GM12878 (cell line): ENCODE data around the gene BICC1. TPM values are rescaled to one million over a fixed set of nuclear protein-coding genes. Genes with fewer than 3 reads are reported as not detected.

Experiments
- ATAC-seq: fragments of 200-7000 bp; cut with Tn5 transposase; 3 replicates; pipeline ENCODE4 v1.9.1; 2020; ENCODE audit warnings: mild to moderate bottlenecking, moderate library complexity
- BruUV-seq: library from RNA; stranded (reverse); fragments of 400-500 nt; replicated peaks from 2 replicates; lab custom pipeline; 2021; lab: Mats Ljungman, UMichigan
- CTCF ChIA-PET: fragments of 300-600 bp; sonication (Branson Sonifier 250); formaldehyde crosslinking; extraction: SDS; loops from one replicate; lab custom pipeline; 2021; ENCODE audit warnings: inconsistent platforms; lab: Yijun Ruan, JAX
- POLR2A ChIA-PET: fragments of 350-600 bp; formaldehyde crosslinking; extraction: SDS; loops from one replicate; lab custom pipeline; 2021; ENCODE audit warnings: inconsistent platforms; lab: Charles Lee
- RAD21 ChIA-PET: fragments of 300-600 bp; sonication (Branson Sonifier 250); formaldehyde crosslinking; loops from one replicate; lab custom pipeline; 2023; ENCODE audit warnings: antibody characterized with exemption; ENCODE audit not compliant: unreplicated experiment; lab: Charles Lee
- SMC1A ChIA-PET: fragments of 300-600 bp; sonication (Branson Sonifier 250); formaldehyde crosslinking; loops from one replicate; lab custom pipeline; 2023; ENCODE audit not compliant: unreplicated experiment, uncharacterized antibody; lab: Charles Lee
- DNase-seq: peaks from one replicate; pipeline ENCODE4 v3.0.0-alpha.2; 2011; ENCODE audit warnings: low read depth, low spot score
- FAIRE-seq: peaks from 3 replicates; lab custom pipeline; 2011; peaks lifted over from hg19 to GRCh38; lab: Jason Lieb, UNC
- H2AFZ ChIP-seq: 2 replicates; pipeline ENCODE4 v1.6.0; 2011; ENCODE audit warnings: low read depth, low read length, control low read depth; ENCODE audit not compliant: control insufficient read depth
- H3K27ac ChIP-seq: 2 replicates; pipeline ENCODE4 v1.5.1; 2011; ENCODE audit warnings: control low read depth; ENCODE audit not compliant: control insufficient read depth, insufficient read depth
- H3K27me3 ChIP-seq, 2 experiments: replicated peaks in 1 of 2; 2 replicates each; pipeline versions ENCODE4 v1.6.0 to v1.6.1; 2011; ENCODE audit warnings: low read length in 1 of 2; ENCODE audit not compliant: control insufficient read depth in 2 of 2, insufficient read depth in 2 of 2
- H3K36me3 ChIP-seq, 2 experiments: 2 replicates each; pipeline ENCODE4 v1.5.1; 2011; ENCODE audit warnings: low read length in 1 of 2; ENCODE audit not compliant: control insufficient read depth in 2 of 2, insufficient read depth in 2 of 2
- H3K4me1 ChIP-seq: 2 replicates; pipeline ENCODE4 v1.6.1; 2011; ENCODE audit warnings: mild to moderate bottlenecking, low read length, moderate library complexity, mixed read lengths; ENCODE audit not compliant: control insufficient read depth, insufficient read depth
- H3K4me2 ChIP-seq: 2 replicates; pipeline ENCODE4 v1.6.0; 2011; ENCODE audit warnings: control low read depth; ENCODE audit not compliant: control insufficient read depth, insufficient read depth
- H3K4me3 ChIP-seq: fragments of 200-600 bp; sonication (generic); 2 replicates; pipeline ENCODE4 v1.5.1; 2016
- H3K79me2 ChIP-seq: 2 replicates; pipeline ENCODE4 v1.6.0; 2011; ENCODE audit warnings: low read length; ENCODE audit not compliant: control insufficient read depth, insufficient read depth
- H3K9ac ChIP-seq: 2 replicates; pipeline ENCODE4 v1.8.0; 2011; ENCODE audit warnings: low read length, control low read depth, mixed read lengths; ENCODE audit not compliant: control insufficient read depth, insufficient read depth
- H3K9me3 ChIP-seq: replicated peaks from 3 replicates; pipeline ENCODE4 v1.5.1; 2011; ENCODE audit warnings: mild to moderate bottlenecking, low read length; ENCODE audit not compliant: control insufficient read depth, insufficient read depth
- H4K20me1 ChIP-seq: 2 replicates; pipeline ENCODE4 v1.6.0; 2011; ENCODE audit not compliant: control insufficient read depth, insufficient read depth
- ATF3 ChIP-seq: IDR thresholded peaks from 2 replicates; pipeline ENCODE4 v1.6.1; 2011; ENCODE audit warnings: low read depth, mild to moderate bottlenecking, low read length, moderate library complexity, borderline replicate concordance; ENCODE audit errors: extremely low read depth
- BMI1 ChIP-seq: fragments of 450-650 bp; IDR thresholded peaks from 2 replicates; pipeline ENCODE4 v1.6.1; 2016; ENCODE audit warnings: mild to moderate bottlenecking, moderate library complexity, borderline replicate concordance
- CHD4 ChIP-seq: fragments of 200-600 bp; sonication (generic); IDR thresholded peaks from 2 replicates; pipeline ENCODE4 v1.6.1; 2016; ENCODE audit warnings: mild to moderate bottlenecking
- ELK1 ChIP-seq: IDR thresholded peaks from 2 replicates; pipeline ENCODE4 v1.6.1; 2012; ENCODE audit warnings: low read depth, low read length, improper control_type of control experiment
- ETV6 ChIP-seq, 2 experiments: fragments of 450-650 bp in 1 of 2; IDR thresholded peaks in 1 of 2; conservative IDR thresholded peaks in 1 of 2; 2 replicates each; pipeline ENCODE4 v1.6.1; 2014; ENCODE audit warnings: antibody characterized with exemption in 1 of 2, borderline replicate concordance in 1 of 2, low read depth in 1 of 2, mild to moderate bottlenecking in 1 of 2, moderate library complexity in 1 of 2
- FOXM1 ChIP-seq: IDR thresholded peaks from 2 replicates; pipeline ENCODE4 v1.6.1; 2012; ENCODE audit warnings: low read depth, mild to moderate bottlenecking, inconsistent platforms, low read length, moderate library complexity
- IKZF1 ChIP-seq: fragments of 450-650 bp; conservative IDR thresholded peaks from 2 replicates; pipeline ENCODE4 v1.6.1; 2017; ENCODE audit warnings: antibody characterized with exemption, mild to moderate bottlenecking
- KDM1A ChIP-seq: fragments of 200-600 bp; sonication (generic); IDR thresholded peaks from 2 replicates; pipeline ENCODE4 v1.6.1; 2016; ENCODE audit warnings: borderline replicate concordance
- MLLT1 ChIP-seq: fragments of 450-650 bp; IDR thresholded peaks from 2 replicates; pipeline ENCODE4 v1.6.1; 2016; ENCODE audit warnings: mild to moderate bottlenecking
- NFYB ChIP-seq: IDR thresholded peaks from 2 replicates; pipeline ENCODE4 v1.6.1; 2011; ENCODE audit warnings: low read depth, mild to moderate bottlenecking, low read length, improper control_type of control experiment, moderate library complexity; ENCODE audit not compliant: insufficient read depth
- POLR2AphosphoS2 ChIP-seq: IDR thresholded peaks from 2 replicates; pipeline ENCODE4 v1.6.1; 2011; ENCODE audit warnings: low read depth, mild to moderate bottlenecking, low read length, improper control_type of control experiment, moderate library complexity
- RB1 ChIP-seq: fragments of 450-650 bp; formaldehyde crosslinking; IDR thresholded peaks from 2 replicates; pipeline ENCODE4 v1.6.1; 2017; ENCODE audit warnings: mild to moderate bottlenecking, borderline replicate concordance
- RFX5 ChIP-seq: IDR thresholded peaks from 2 replicates; pipeline ENCODE4 v1.6.1; 2011; ENCODE audit warnings: low read depth, low read length, improper control_type of control experiment
- SIX5 ChIP-seq: IDR thresholded peaks from 2 replicates; pipeline ENCODE4 v1.6.1; 2011; ENCODE audit warnings: mild to moderate bottlenecking, low read depth, low read length, moderate library complexity; ENCODE audit not compliant: severe bottlenecking
- SMARCA5 ChIP-seq: fragments of 450-650 bp; IDR thresholded peaks from 2 replicates; pipeline ENCODE4 v1.6.1; 2017; ENCODE audit warnings: mild to moderate bottlenecking
- SREBF2 ChIP-seq: IDR thresholded peaks from 2 replicates; pipeline ENCODE4 v1.6.1; 2012; ENCODE audit warnings: mild to moderate bottlenecking, low read length
- STAT3 ChIP-seq: IDR thresholded peaks from 2 replicates; pipeline ENCODE4 v1.6.1; 2011; ENCODE audit warnings: low read depth, low read length, improper control_type of control experiment
- TARDBP ChIP-seq: IDR thresholded peaks from 2 replicates; pipeline ENCODE4 v1.6.1; 2016; ENCODE audit warnings: borderline replicate concordance
- TCF12 ChIP-seq: IDR thresholded peaks from 2 replicates; pipeline ENCODE4 v1.6.1; 2011; ENCODE audit warnings: low read depth, mild to moderate bottlenecking, low read length
- WRNIP1 ChIP-seq: IDR thresholded peaks from 2 replicates; pipeline ENCODE4 v1.6.1; 2011; ENCODE audit warnings: low read depth, low read length, improper control_type of control experiment, borderline replicate concordance
- ZNF207 ChIP-seq: fragments of 450-650 bp; IDR thresholded peaks from 2 replicates; pipeline ENCODE4 v1.6.1; 2014; ENCODE audit warnings: antibody characterized with exemption, mild to moderate bottlenecking, borderline replicate concordance
- WGBS: methylation state at CpG from one replicate; pipeline ENCODE4 v1.1.6; 2016; ENCODE audit warnings: low lambda C conversion rate; ENCODE audit not compliant: insufficient replicate concordance, insufficient coverage; ENCODE audit errors: missing lambda C conversion rate; 5-methylcytosine and 5-hydroxymethylcytosine counted together
- in situ Hi-C: fragments of 300-500 bp; cut with MboI; formaldehyde crosslinking; loops from 9 replicates; pipeline ENCODE4 v1.14.3; 2018; ENCODE audit warnings: mixed read lengths
- intact Hi-C: fragments of 100-400 bp; cut with micrococcal nuclease; formaldehyde crosslinking; loops from one replicate; pipeline ENCODE4 v1.14.2; 2022; ENCODE audit not compliant: unreplicated experiment
- polyA plus RNA-seq, 11 experiments: library from polyadenylated mRNA; depleted of rRNA in 4 of 11; unstranded in 6 of 11; stranded (reverse) in 5 of 11; fragments of >200 nt; fragmentation: Nextera tagmentation in 4 of 11; fragmentation: Illumina TruSeq in 1 of 11; extraction: Ambion mirVana in 4 of 11; extraction: Trizol in 1 of 11; gene quantifications; 1 replicate in 1 of 11; 2 replicates in 10 of 11; pipeline versions ENCODE4 v1.2.1 to v1.2.3, GENCODE V29; 2011 to 2016; ENCODE audit warnings: inconsistent platforms in 2 of 11, missing spikeins in 2 of 11, low read depth in 1 of 11
- total RNA-seq, 4 experiments: library from RNA; depleted of rRNA in 3 of 4; stranded (reverse); fragments of >200 nt in 3 of 4; fragmentation: Illumina TruSeq in 1 of 4; extraction: Trizol in 1 of 4; gene quantifications; 2 replicates each; pipeline versions ENCODE4 v1.2.1 to v1.2.3, GENCODE V29; 2013 to 2021

Gene BICC1
- total and polyA plus RNA-seq, 10 of the 15 experiments (the other 5 are each of a cell fraction or from before 2014, with no cell fraction given): 0.01 to 0.10 (median 0.04) TPM; not detected in 5

GRCh38 chr10:58588673-58589265, 76.1 kb downstream of the BICC1 start (continued):
- TF ChIP-seq ATF3 (no peak), KDM1A (no peak), BMI1 (no peak), FOXM1 (no peak)

- SMC1A ChIA-PET: no interaction called here
- no peak overlapping the region for H3K4me2 ChIP-seq
- in situ Hi-C loops (no loop called here), intact Hi-C loops (no loop called here)
- no peak overlapping the region for H3K4me3 ChIP-seq
- BruUV-seq: no TSS peak
- WGBS: 50% methylated on average over 2 of the region's 2 CpGs
- H3K36me3 ChIP-seq: no peaks in the 10 kb centered on the region
- H3K79me2 ChIP-seq: no peaks in the 10 kb centered on the region
- H3K27me3 ChIP-seq: no peaks in the 10 kb centered on the region; a peak in 1 of 4 replicates
- H2AFZ ChIP-seq: no peak overlapping the region
- RAD21 ChIA-PET: no interaction called here
- H4K20me1 ChIP-seq: no peaks in the 10 kb centered on the region
- ATAC-seq: no peak
- CTCF ChIA-PET: interaction anchor here (0.6 kb wide), 1 partner anchor 289 kb away, joined by 4 read pairs; no protein-coding TSS in a partner anchor
- H3K9me3 ChIP-seq: no peaks in the 10 kb centered on the region
- FAIRE-seq: no peak
- H3K27ac ChIP-seq: no peak overlapping the region
- no peaks in the 10 kb centered on the region for H3K4me1 ChIP-seq
- POLR2A ChIA-PET: no interaction called here
- no peak for DNase-seq
- no peak overlapping the region for H3K9ac ChIP-seq
- TF ChIP-seq IKZF1: no peak
- no peak for TF ChIP-seq POLR2AphosphoS2
- TF ChIP-seq TCF12: no peak
- TF ChIP-seq MLLT1: no peak
- TF ChIP-seq STAT3: no peak
- TF ChIP-seq SMARCA5: no peak
- no peak for TF ChIP-seq WRNIP1
- TF ChIP-seq SREBF2: no peak
- no peak for TF ChIP-seq TARDBP
- TF ChIP-seq NFYB: no peak
- no peak for TF ChIP-seq CHD4
- TF ChIP-seq RFX5: no peak
- no peak for TF ChIP-seq ELK1
- TF ChIP-seq SIX5: no peak
- TF ChIP-seq ZNF207: no peak
- TF ChIP-seq RB1: no peak
- TF ChIP-seq ETV6 (conservative IDR thresholded peaks at IDR 0.05 in 1 of 2, IDR thresholded peaks at IDR 0.05 in 1 of 2; ENCODE audit: borderline replicate concordance in 1 of 2, low read depth in 1 of 2): no peak
Observed at GRCh38 chr10:58590152-58590840, 77.6 kb downstream of the BICC1 start.
